Osteocyte (in vitro differentiated cells): ENCODE results near the gene DDAH1. TPM values are rescaled to one million over a fixed set of nuclear protein-coding genes. Genes with fewer than 3 reads are reported as not detected.

Experiments
- DNase-seq: peaks from one replicate; pipeline ENCODE4 v3.0.0; 2021; ENCODE audit warnings: mixed read lengths; ENCODE audit not compliant: unreplicated experiment; ENCODE audit errors: extremely low spot score
- H3K27ac Mint-ChIP-seq: one replicate; pipeline ENCODE4 v1.8.0; 2021; ENCODE audit warnings: mild to moderate bottlenecking, mixed read lengths; ENCODE audit not compliant: unreplicated experiment
- H3K27me3 Mint-ChIP-seq: one replicate; pipeline ENCODE4 v1.8.0; 2021; ENCODE audit warnings: mixed read lengths; ENCODE audit not compliant: unreplicated experiment
- H3K36me3 Mint-ChIP-seq: one replicate; pipeline ENCODE4 v1.8.0; 2021; ENCODE audit warnings: mixed read lengths; ENCODE audit not compliant: unreplicated experiment
- H3K4me1 Mint-ChIP-seq: one replicate; pipeline ENCODE4 v1.8.0; 2021; ENCODE audit warnings: mixed read lengths; ENCODE audit not compliant: unreplicated experiment
- H3K4me3 Mint-ChIP-seq: one replicate; pipeline ENCODE4 v1.8.0; 2021; ENCODE audit warnings: mild to moderate bottlenecking, moderate library complexity, mixed read lengths; ENCODE audit not compliant: unreplicated experiment
- H3K9me3 Mint-ChIP-seq: one replicate; pipeline ENCODE4 v1.8.0; 2021; ENCODE audit warnings: mixed read lengths; ENCODE audit not compliant: unreplicated experiment
- CTCF ChIP-seq: fragments of 200-600 bp; sonication (generic); IDR thresholded peaks from 2 replicates; pipeline ENCODE4 v1.5.0; 2021; ENCODE audit warnings: antibody characterized with exemption, mild to moderate bottlenecking, moderate library complexity
- total RNA-seq: library from RNA; stranded (reverse); gene quantifications from 2 replicates; pipeline ENCODE4 v1.2.1, GENCODE V29; 2021

DDAH1 gene
- total RNA-seq, 1 donor from 2014 or later, result 46.8 TPM

GRCh38 chr1:85421179-85421578 lies 43.8 kb downstream of the DDAH1 start:
- Mint-ChIP-seq H3K27me3 (no peaks in the 10 kb centered on the region), H3K9me3 (no peaks in the 10 kb centered on the region), H3K36me3 (peaks cover 12% of the 10 kb centered on the region), H3K4me1 (peaks cover 21% of the 10 kb centered on the region), H3K4me3 (no peak overlapping the region), H3K27ac (peak overlapping the region; percentile 27)
- DNase-seq, result no peak
- no peak for TF ChIP-seq CTCF

- Mint-ChIP-seq H3K9me3 (no peaks in the 10 kb centered on the region), H3K27ac (no peak overlapping the region), H3K4me3 (no peak overlapping the region), H3K4me1 (peaks cover 16% of the 10 kb centered on the region), H3K27me3 (no peaks in the 10 kb centered on the region), H3K36me3 (peaks cover 12% of the 10 kb centered on the region)
- no peak for TF ChIP-seq CTCF
- no peak for DNase-seq
Observed at GRCh38 chr1:85420199-85420598, 44.8 kb downstream of the DDAH1 start.

GRCh38 chr1:85417876-85418275 lies 47.1 kb downstream of the DDAH1 start:
- DNase-seq, result no peak
- H3K27me3 Mint-ChIP-seq, result no peaks in the 10 kb centered on the region
- no peak overlapping the region for H3K27ac Mint-ChIP-seq
- peaks cover 31% of the 10 kb centered on the region for H3K4me1 Mint-ChIP-seq
- peaks cover 5% of the 10 kb centered on the region for H3K9me3 Mint-ChIP-seq
- H3K36me3 Mint-ChIP-seq, result peaks cover 13% of the 10 kb centered on the region
- H3K4me3 Mint-ChIP-seq, result no peak overlapping the region
- TF ChIP-seq CTCF, result no peak

- DNase-seq, result no peak
- Mint-ChIP-seq H3K36me3 (peaks cover 10% of the 10 kb centered on the region), H3K27me3 (no peaks in the 10 kb centered on the region), H3K27ac (peak overlapping the region; percentile 23), H3K4me3 (no peak overlapping the region), H3K9me3 (peaks cover 5% of the 10 kb centered on the region), H3K4me1 (peaks cover 39% of the 10 kb centered on the region)
- no peak for TF ChIP-seq CTCF
Observed at GRCh38 chr1:85417017-85417416, 47.9 kb downstream of the DDAH1 start.

GRCh38 chr1:85413169-85413568 lies 51.8 kb downstream of the DDAH1 start:
- Mint-ChIP-seq H3K36me3 (peaks cover 8% of the 10 kb centered on the region), H3K4me1 (peaks cover 61% of the 10 kb centered on the region), H3K9me3 (peaks cover 5% of the 10 kb centered on the region), H3K4me3 (no peak overlapping the region), H3K27me3 (no peaks in the 10 kb centered on the region), H3K27ac (peak overlapping the region; percentile 80)
- no peak for DNase-seq
- no peak for TF ChIP-seq CTCF
